ENCODE data around the gene HIGD1A. TPM values are rescaled to one million over a fixed set of nuclear protein-coding genes. Genes with fewer than 3 reads are reported as not detected.
A peak's percentile ranks its signal among the peaks of the same experiment; 100 is the strongest.

Gene HIGD1A
- total RNA-seq, 4 donors from 2014 or later: 123 to 156 (median 139) TPM

GRCh38 chr3:42749025-42749752 is 55.1 kb downstream of the HIGD1A start:
- H3K9me3 ChIP-seq: no peaks in the 10 kb centered on the region
- no peaks in the 10 kb centered on the region for H3K36me3 ChIP-seq
- peaks cover 14 to 25% of the 10 kb centered on the region in 2 donors for H3K4me1 ChIP-seq
- TF ChIP-seq CTCF (IDR thresholded peaks at IDR 0.05 in 4 of 5, conservative IDR thresholded peaks at IDR 0.05 in 1 of 5): no peak
- no peak for TF ChIP-seq POLR2A (IDR thresholded peaks at IDR 0.05)
- DNase-seq (no peak), ATAC-seq (no peak)
- H3K4me3 ChIP-seq: no peak overlapping the region
- in situ Hi-C loops (cut with MboI; ENCODE audit: low sequenced_read_pairs in 4 of 4) (loop anchor here (5.0 to 25.0 kb wide), 4 partner anchors 94 to 167 kb away; partner anchors contain the start of genes SEC22C (in 4 of the 4), ZBTB47 (in 2 of the 4) and SS18L2 (in 1 of the 4)), intact Hi-C loops (cut with DNase I; ENCODE audit: low total_unique reads) (loop anchor here (10.0 kb wide), 1 partner anchor 524 kb away; no protein-coding TSS in a partner anchor)
- H3K27me3 ChIP-seq: no peaks in the 10 kb centered on the region
- peak overlapping the region; percentile 37 to 99 (median 90) for H3K27ac ChIP-seq

- Histone ChIP-seq H3K4me3 (no peak overlapping the region), H3K27me3 (no peaks in the 10 kb centered on the region), H3K27ac (peak overlapping the region; percentile 85 to 99 (median 94)), H3K9me3 (no peaks in the 10 kb centered on the region), H3K36me3 (no peaks in the 10 kb centered on the region), H3K4me1 (peaks cover 20 to 31% of the 10 kb centered on the region in 2 donors)
- no peak for DNase-seq
- ATAC-seq: no peak
- intact Hi-C loops (cut with DNase I; ENCODE audit: low total_unique reads): loop anchor here (2.0 to 10.0 kb wide), 2 partner anchors 55 to 523 kb away; no protein-coding TSS in a partner anchor
- no peak for TF ChIP-seq CTCF (IDR thresholded peaks at IDR 0.05 in 4 of 5, conservative IDR thresholded peaks at IDR 0.05 in 1 of 5)
- TF ChIP-seq POLR2A (IDR thresholded peaks at IDR 0.05): no peak
- in situ Hi-C loops (cut with MboI; ENCODE audit: low sequenced_read_pairs in 4 of 4): loop anchor here (5.0 to 25.0 kb wide), 4 partner anchors 93 to 165 kb away; partner anchors contain the start of genes SEC22C (in 4 of the 4), ZBTB47 (in 2 of the 4) and SS18L2 (in 1 of the 4)
Measured at GRCh38 chr3:42747581-42747980, 56.7 kb downstream of the HIGD1A start.

- no peaks in the 10 kb centered on the region for H3K9me3 ChIP-seq
- ATAC-seq (peak; percentile 25 to 37), DNase-seq (peak in 1 of 2 donors; percentile 50)
- intact Hi-C loops (cut with DNase I; ENCODE audit: low total_unique reads) (loop anchor here (2.0 to 10.0 kb wide), 2 partner anchors 56 to 522 kb away; no protein-coding TSS in a partner anchor), in situ Hi-C loops (cut with MboI; ENCODE audit: low sequenced_read_pairs in 4 of 4) (loop anchor here (5.0 to 25.0 kb wide), 4 partner anchors 92 to 164 kb away; partner anchors contain the start of genes SEC22C (in 4 of the 4), ZBTB47 (in 2 of the 4) and SS18L2 (in 1 of the 4))
- no peak overlapping the region for H3K4me3 ChIP-seq
- H3K4me1 ChIP-seq: peaks cover 20 to 31% of the 10 kb centered on the region in 2 donors
- peak overlapping the region; percentile 85 to 99 (median 94) for H3K27ac ChIP-seq
- H3K36me3 ChIP-seq: no peaks in the 10 kb centered on the region
- no peaks in the 10 kb centered on the region for H3K27me3 ChIP-seq
- TF ChIP-seq CTCF (IDR thresholded peaks at IDR 0.05 in 4 of 5, conservative IDR thresholded peaks at IDR 0.05 in 1 of 5): no peak
- TF ChIP-seq POLR2A (IDR thresholded peaks at IDR 0.05): no peak
Measured at GRCh38 chr3:42746455-42747450, 57.5 kb downstream of the HIGD1A start.

GRCh38 chr3:42745776-42746454 is 58.4 kb downstream of the HIGD1A start:
- Histone ChIP-seq H3K4me1 (peaks cover 20 to 37% of the 10 kb centered on the region in 2 donors), H3K9me3 (no peaks in the 10 kb centered on the region), H3K27me3 (no peaks in the 10 kb centered on the region), H3K4me3 (no peak overlapping the region), H3K36me3 (no peaks in the 10 kb centered on the region), H3K27ac (peak overlapping the region; percentile 85 to 99 (median 94))
- DNase-seq: no peak
- TF ChIP-seq POLR2A (IDR thresholded peaks at IDR 0.05) (no peak), CTCF (IDR thresholded peaks at IDR 0.05 in 4 of 5, conservative IDR thresholded peaks at IDR 0.05 in 1 of 5) (no peak)
- in situ Hi-C loops (cut with MboI; ENCODE audit: low sequenced_read_pairs in 4 of 4): loop anchor here (5.0 to 25.0 kb wide), 4 partner anchors 91 to 164 kb away; partner anchors contain the start of genes SEC22C (in 4 of the 4), ZBTB47 (in 2 of the 4) and SS18L2 (in 1 of the 4)
- ATAC-seq: peak in 1 of 2 donors; percentile 7
- intact Hi-C loops (cut with DNase I; ENCODE audit: low total_unique reads): loop anchor here (2.0 to 10.0 kb wide), 3 partner anchors 57 to 521 kb away; no protein-coding TSS in a partner anchor

All from gastrocnemius medialis (tissue), 4 donors.